OCI-LY7 (cell line): ENCODE results near the gene BDKRB2.

Experiments
- EZH2phosphoT487 ChIP-seq: fragments of 200-600 bp; sonication (generic); IDR thresholded peaks from 2 replicates; pipeline ENCODE4 v1.6.1; 2018; ENCODE audit warnings: low read depth, borderline replicate concordance, mild to moderate bottlenecking, mixed run types, antibody characterized with exemption, low read length, moderate library complexity, mixed read lengths
- TF ChIP-seq, protein P1 (sequence below): fragments of 200-600 bp; sonication (generic); conservative IDR thresholded peaks from 2 replicates; pipeline ENCODE4 v1.5.1; 2014; ENCODE audit warnings: mild to moderate bottlenecking, antibody characterized with exemption, low read length, moderate library complexity, mixed read lengths

GRCh38 chr14:96275177-96276112 is 70.8 kb downstream of the BDKRB2 start:
- TF ChIP-seq, protein P1, sequence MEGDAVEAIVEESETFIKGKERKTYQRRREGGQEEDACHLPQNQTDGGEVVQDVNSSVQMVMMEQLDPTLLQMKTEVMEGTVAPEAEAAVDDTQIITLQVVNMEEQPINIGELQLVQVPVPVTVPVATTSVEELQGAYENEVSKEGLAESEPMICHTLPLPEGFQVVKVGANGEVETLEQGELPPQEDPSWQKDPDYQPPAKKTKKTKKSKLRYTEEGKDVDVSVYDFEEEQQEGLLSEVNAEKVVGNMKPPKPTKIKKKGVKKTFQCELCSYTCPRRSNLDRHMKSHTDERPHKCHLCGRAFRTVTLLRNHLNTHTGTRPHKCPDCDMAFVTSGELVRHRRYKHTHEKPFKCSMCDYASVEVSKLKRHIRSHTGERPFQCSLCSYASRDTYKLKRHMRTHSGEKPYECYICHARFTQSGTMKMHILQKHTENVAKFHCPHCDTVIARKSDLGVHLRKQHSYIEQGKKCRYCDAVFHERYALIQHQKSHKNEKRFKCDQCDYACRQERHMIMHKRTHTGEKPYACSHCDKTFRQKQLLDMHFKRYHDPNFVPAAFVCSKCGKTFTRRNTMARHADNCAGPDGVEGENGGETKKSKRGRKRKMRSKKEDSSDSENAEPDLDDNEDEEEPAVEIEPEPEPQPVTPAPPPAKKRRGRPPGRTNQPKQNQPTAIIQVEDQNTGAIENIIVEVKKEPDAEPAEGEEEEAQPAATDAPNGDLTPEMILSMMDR: peak; percentile 95
- no peak for TF ChIP-seq EZH2phosphoT487
